ENCODE data around the gene TMSB15B.
A peak's percentile ranks its signal among the peaks of the same experiment; 100 is the strongest.
"Not testable (repeated sequence)": the region's sequence is repeated elsewhere in the genome, so short reads cannot be mapped to it uniquely, and the experiment has no call there.

TMSB15B gene

DNA sequence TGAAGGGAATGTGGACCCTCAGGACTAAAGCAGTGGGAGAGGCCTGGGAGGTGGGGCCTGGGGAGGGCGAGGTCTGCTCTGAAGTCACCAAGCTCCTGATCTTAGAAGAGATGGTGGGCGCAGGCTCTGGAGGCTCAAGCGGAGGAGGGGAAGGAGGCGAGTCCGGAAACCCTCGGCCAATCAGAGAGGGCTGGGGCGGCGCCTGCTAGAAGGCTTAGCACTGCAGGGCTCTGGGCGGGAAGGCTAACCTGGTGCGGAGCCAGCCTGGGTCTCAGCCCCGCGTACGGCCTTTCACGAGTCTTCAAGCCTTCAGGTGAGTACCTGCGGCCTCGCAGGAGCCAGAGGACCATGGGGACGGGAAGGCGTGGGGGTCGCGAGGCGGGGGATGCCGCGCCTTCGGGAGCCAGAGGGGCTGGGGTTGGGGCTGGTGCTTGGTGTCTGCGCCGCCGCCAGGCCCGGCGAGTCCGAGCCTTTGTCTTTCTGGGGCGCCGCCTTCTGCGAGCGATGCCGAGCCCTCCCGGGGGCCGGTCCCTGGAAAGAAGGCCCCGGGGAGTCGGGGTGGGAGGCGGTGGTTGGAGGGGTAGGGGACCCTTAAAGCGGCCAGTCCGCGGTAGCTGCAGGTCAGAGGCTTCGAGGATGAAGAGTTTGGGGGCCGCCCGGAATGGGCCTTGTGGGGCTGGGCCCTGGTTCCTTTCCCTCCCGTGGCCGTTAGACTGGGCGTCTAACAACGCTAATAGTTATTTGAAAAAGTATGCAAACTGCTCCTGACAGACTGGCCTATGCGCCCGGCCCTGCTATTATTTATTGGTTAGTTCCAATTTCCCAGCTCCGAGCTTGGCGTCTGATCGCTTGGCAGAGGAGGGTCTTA, at the start of gene TMSB15B:
Gene TMSB15B, plus strand, starts transcription at position 217 of the 868 bp plus-strand sequence.
- not testable (repeated sequence) for DNase-seq (ENCODE audit: low spot score)

DNA sequence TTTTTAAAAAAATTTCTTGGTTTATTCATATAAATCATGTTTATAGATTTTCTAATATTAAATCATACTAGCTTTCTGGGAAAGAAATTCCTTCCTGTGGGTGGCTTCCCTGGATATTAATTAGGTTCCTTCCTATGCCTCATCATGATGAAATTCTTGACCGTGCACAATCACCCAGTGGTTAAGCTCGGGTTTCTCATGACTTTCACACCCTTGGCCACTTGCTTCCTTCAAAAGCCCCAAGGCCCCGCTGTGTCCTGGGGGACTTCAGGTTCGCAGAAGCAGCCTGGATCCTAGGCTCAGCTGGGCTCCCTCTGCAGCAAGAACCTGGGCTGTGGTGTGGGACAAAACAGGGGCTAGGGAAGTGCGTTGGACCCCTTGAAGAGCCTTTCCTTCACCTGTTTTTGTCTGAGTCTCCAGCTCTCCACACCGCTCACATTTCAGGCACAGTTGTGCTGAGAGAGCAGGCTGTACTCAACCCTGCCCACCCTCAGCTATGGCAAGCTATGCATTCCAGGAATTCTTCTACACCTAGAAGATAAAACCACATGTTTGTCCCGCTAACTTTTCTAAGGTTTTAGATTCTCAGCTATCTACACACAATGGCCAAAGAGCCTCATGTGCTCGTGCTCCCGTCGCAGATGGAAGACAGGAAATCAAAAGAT, 48.9 kb upstream of the TMSB15B start:
- no peak for DNase-seq (ENCODE audit: low spot score)

DNA sequence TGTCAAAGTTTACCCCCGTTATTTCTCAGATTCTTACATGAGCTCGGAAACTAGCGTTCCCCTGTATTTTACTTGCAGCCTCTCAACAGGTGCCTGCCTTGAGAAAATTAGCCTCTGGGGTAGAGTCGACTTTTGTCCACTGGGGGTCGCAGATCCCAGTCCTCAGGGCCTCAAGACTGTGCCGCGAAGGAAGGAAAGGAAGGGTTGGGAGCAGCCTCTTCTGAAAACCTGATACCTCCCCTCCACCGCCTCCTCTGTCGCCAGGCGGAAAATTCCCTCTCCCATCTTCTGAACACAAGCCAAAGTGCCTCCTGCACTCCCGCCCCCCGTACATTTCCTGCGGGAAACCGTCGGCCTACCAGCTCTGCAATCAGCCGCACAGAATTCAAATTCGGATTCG, 44.4 kb upstream of the TMSB15B start:
- peak; percentile 53 for DNase-seq (ENCODE audit: low spot score)

DNA sequence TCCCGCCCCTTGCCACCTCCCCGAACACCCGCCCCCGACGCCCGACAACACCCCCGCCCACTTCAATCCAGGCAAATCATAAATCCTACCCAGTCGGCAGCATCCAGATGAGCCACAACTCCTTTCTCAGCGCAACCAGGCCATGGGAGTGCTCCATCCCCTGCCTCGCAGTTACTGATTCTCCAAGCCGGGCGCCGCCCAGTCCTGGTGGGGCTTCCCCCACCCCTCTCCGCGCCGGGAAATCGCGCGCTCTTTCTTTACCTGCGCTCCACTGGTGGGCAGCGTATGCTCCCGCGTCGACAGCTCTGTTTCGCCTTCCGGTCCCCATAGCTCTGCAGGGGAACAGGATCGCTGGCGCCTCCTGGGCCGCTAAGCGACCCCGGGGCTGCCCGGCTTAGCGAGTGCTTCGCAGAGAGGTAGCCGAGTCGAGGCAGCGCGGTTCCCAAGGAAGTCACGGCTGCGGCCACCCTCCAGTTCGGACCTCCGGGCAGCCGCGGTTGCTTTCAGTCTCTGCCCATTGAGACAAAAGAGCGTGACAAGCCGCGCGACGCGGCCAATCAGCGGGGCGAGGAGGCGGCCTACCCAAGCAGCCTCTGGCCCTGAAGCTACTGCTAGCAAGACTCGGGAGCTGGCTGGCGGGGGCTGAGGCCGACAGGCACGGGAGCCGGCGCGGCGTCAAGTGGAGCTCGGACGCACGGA, 43.7 kb upstream of the TMSB15B start:
- DNase-seq (ENCODE audit: low spot score), result peak; percentile 41

DNA sequence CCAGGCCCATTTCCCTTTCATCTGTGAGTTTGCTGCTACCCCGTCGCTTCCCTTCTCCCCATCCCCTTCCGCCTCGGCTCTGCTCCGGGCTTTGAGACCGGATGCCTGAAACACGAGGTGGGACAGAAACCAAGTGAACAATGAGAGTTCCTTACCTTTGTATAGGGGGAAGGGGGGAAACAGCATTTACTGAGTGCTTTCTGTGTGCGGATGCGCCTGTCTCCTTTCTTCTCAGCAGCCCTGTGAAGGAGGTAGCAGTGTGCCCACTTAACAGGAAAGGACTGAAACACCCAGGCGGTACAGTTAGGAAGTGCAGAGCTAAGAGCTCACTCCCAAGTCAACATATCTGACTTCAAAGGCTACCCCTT, 43.2 kb upstream of the TMSB15B start:
- peak; percentile 25 for DNase-seq (ENCODE audit: low spot score)

DNA sequence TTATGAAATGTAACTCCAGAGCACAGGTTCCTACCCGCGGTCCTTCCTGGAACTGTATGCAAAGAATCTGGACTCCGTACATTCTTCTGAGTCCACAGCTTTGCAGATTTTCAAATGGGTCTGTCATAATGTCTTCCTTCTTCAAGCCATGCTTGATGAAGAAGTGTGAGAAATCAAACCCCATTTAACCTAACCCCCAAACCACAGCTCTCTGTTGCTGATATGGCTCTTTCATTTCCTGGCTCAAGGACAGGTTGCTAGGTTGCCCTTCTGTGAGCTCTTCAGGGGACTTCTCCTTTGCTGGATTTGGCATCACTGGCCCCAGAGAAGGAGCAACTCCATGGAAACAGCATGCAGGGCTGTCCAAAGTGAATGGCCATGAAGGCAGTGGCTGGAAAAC, 41.9 kb upstream of the TMSB15B start:
- DNase-seq (ENCODE audit: low spot score), result not testable (repeated sequence)

DNA sequence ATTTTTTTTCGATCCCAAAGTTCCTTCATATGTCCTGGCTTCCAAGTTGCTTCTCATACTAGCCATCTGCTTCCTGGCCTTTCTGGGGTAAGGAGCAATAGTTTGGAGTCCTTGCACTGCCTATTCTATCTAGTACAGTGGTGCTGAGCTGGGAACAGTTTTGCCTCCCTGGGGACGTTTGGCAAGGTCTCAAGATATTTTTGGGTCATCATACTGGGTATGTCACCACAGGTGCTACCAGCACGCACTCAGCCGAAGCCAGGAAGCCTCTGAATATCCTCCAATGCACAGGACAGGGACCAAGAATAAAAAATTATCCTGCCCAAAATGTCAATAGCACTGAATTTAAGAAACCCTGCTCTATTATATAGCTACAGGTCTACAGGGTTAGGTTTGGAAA, 35.4 kb upstream of the TMSB15B start:
- no peak for DNase-seq (ENCODE audit: low spot score)

DNA sequence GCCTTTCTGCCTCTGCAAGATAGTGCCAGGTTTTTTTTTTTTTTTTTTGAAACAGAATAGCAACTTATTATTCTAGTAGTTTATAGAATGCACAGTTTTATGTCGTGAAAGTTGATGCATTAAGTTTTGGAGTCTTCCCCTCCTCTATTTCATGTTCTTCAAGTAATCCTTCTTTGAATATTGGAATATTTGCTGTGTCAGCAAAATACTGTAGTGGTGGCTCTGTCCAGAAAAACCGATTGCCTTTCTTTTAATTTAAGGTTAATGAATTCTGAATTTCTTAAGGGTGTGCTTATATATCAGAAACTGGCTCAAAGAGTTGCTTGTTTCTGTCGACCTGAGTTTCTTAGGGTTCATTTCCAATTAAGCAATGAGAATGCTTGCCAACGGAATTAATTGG, 34.8 kb upstream of the TMSB15B start:
- no peak for DNase-seq (ENCODE audit: low spot score)

DNA sequence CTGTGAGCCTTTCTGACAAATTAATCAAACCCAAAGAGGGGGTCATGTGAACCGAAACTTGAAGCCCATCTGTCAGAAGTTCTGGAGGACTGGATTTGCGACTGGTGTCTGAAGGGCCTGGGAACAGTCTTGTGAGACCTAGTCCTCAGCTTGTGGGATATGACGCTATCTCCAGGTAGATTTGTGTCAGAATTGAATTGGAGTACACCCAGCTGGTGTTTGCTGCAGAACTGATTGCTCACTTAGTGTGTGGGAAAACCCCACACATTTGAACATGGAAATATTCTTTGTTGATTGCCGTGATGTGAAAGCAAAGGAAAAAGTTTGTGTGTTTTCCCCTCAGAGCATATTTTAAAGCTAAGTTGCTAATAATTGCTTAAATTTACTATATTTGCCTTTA, 30.3 kb upstream of the TMSB15B start:
- no peak for DNase-seq (ENCODE audit: low spot score)

DNA sequence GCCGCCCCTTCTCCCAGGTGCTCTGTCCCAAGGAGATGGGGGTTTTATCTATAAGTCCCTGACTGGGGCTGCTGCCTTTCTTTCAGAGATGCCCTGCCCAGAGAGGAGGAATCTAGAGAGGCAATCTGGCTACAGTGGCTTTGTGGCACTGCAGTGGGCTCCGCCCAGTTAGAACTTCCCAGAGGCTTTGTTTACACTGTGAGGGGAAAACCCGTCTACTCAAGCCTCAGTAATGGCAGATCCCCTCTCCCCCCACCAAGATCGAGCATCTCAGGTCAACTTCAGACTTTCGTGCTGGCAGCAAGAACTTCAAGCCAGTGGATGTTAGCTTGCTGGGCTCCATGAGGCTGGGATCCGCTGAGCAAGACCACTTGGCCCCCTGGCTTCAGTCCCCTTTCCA, 22.2 kb upstream of the TMSB15B start:
- DNase-seq (ENCODE audit: low spot score), result not testable (repeated sequence)

DNA sequence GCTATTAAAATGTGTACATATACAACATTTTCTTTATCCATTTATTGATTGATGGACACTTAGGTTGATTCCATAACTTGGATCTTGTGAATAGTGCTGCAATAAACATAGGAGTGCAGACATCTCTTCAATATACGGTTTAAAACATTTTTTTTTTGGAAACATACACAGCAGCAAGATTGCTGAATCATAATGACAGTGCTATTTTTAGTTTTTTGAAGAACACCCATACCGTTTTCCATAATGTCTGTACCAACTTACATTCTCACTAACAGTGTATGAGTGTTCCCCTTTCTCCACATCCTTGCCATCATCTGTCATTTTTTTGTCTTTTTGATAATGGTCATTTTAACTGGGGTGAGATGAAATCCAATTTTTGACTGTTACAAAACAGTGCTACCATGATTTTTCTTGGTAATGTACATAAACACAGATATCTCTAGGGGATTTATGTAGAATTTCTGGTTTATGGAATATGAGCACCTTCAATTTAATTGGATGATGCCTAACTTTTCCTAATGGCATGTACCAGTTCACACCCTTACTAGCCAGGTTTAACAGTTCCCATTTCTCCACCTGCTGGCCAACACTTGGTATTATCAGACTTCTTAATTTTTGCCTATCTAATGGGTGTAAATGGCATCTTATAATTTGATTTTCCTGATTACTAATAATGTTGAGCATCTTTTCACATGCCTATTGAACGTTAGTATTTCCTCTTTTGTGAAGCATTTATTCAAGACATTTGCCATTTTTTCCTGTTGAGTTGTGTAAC, 21.0 kb upstream of the TMSB15B start:
- DNase-seq (ENCODE audit: low spot score), result peak; percentile 38

DNA sequence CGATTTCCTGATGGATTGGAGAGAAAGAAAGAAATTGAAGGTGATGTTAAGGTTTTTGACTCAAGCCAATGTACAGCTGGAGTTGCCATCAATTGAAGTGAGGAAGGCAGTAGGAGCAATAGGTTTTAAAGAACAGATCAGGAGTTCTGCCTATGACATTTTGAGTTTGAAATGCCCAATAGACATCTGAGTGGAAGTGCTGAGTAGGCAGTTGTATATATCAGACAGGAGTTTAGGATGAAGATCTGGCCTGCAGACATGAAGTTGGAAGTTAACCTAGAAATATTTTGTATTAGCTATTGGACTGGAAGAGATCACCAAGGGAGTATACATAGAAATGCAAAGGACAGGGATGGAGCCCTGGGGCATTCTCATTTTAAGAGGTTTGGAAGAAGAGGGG, 12.9 kb upstream of the TMSB15B start:
- DNase-seq (ENCODE audit: low spot score), result no peak

DNA sequence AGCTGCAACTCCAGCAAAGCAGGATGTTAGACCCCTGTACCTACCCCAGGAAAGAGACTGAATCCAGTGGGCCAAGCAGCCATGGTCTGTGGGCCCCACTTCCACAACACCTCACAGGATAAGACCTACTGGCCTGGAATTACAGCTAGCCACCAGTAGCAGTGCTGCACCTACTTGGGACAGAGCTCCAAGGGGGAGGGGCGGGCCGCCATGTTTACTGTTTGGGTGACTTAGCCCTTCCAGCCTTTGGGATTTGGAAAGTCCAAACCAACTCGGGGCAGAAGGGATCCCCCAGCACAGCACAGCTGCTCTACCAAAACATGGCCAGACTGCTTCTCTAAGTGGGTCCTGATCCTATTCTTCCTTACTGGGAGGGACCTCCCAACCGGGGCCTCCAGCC, 9.1 kb upstream of the TMSB15B start:
- DNase-seq (ENCODE audit: low spot score), result no peak

DNA sequence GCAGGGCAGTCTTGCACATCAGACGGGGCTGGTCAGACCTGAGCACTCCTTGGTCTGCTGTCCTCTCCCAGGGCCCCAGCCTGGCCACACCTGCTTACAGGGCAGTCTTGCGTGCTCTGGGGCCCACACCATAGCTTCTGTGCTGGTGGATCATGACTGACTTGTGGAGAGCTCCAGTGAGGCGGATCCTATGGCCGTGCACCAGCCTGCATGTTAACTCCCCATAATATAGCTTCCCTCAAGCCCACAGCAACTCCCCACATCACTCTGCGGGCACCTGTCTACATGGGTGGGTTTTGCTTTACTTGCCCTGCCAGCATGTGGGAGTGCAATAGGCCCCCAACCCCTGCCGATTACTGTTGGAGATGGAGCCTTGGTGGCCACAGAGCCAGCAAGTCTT, 8.2 kb upstream of the TMSB15B start:
- DNase-seq (ENCODE audit: low spot score), result no peak

DNA sequence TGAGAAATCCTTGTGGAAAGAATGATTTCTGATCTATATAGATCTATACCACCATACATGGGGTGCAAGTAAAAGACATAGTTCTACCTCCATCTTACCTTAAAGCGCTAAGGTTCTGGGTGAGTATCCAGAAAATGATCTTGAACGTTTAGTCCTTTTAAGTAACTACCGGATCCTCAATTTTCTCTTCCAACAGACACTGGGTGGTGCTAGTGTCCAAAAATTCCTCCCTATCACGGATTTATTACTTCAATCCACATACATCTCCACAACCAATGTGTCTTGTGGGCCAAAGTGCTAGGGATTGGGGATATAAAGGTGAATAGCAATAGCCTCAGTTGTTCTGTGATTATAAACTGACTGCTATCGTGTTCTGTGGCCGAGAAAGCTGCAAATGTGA, 1.8 kb upstream of the TMSB15B start:
- not testable (repeated sequence) for DNase-seq (ENCODE audit: low spot score)

DNA sequence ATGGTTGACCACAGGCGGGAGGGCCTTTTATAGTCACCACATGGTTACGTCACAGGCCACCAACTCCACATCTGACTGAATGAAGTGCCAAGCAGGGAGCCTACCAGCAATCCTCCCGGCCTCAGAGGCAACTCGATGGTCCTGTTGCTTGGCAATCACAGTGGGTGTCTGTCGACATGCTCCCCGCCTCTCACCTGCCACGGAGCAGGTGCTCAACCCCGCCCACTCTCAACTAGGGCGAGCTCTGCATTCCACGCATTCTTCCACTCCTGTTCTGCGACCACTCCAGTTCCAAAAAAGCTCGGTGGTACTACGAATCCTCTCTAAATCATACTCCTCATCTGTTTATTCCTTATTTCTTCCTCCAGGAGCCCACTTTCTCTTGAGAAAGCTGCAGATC, 21.1 kb downstream of the TMSB15B start:
- not testable (repeated sequence) for DNase-seq (ENCODE audit: low spot score)

DNA sequence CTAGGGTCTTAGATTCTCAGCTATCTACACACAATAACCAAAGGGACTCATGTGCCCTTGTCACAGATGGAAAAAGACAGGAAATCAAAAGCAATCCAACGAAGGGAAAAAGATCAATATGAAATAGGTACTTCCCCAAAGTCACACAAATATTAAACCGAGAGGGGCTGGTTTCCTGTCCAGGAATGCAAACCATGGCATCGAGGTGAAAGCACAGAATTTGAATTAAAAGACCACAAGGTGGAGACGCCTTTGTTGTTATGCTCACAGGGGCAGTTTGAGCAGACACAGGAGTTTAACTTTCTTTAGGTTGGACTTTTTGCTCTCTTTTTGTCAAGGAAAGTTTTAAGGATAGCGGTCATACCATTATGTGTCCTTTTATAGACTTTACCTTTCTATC, 36.8 kb downstream of the TMSB15B start:
- DNase-seq (ENCODE audit: low spot score), result no peak

DNA sequence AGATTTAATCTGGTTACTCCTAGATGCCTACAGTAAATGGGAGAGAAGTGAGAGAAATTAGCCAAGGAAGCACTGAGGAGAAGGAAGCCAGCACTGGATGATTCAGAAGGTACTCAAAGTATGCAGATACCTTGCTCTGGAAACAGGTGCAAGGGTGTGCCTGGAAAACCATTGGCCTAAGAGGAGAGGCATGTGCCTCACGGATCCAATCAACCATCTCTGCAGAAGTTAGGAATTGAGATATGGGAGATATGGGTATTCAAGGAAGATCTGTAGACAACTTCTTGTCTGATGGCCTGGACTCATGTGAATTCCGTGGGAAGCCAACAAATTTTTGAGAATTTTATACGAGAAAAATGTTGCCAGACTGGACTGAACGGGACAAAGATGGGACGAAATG, 46.4 kb downstream of the TMSB15B start:
- DNase-seq (ENCODE audit: low spot score), result no peak

DNA sequence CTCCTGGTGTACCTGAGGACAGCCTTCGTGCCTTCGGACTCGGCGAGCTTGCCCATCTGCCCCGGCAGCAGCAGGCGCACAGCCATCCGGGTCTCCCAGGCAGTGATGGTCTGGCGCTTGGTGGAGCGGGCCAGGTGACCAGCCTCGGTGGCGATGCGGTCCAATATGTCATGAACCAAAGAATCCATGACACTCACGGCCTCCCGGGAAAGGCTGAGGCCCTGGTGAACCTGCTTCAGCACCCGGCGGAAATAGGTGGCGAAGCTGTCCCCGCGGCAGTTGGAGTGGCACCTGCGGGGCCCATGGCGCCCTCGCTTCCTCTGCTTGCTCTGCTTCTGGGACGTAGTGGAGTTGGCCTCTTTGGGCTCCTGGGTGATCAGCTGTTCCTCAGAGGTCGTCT, 50.7 kb downstream of the TMSB15B start:
- no peak for DNase-seq (ENCODE audit: low spot score)

DNA sequence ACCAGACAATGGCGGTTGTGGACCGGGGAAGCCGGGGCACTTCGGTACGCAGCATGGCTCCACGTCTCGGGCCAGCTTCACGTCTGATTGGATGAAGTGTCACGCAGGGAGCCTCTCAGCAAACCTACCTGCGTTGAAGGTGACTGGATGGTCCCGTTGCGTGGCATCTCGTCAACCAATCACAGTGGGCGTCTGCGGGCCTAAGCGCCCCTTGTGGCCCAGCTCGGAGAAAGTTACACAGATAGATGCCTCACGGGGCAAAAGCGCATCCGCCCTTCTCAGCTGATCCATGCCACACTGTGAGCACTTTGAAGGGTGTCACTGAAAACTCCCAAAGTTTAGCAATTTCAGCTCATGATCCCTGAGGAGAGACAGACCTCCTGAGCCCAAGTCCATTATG, 51.2 kb downstream of the TMSB15B start, which contains the start of gene H2BW1:
Gene H2BW1, minus strand, starts transcription at position 103 of the 400 bp plus-strand sequence. CDS start 132 bp downstream, outside the sequence.
- no peak for DNase-seq (ENCODE audit: low spot score)

DNA sequence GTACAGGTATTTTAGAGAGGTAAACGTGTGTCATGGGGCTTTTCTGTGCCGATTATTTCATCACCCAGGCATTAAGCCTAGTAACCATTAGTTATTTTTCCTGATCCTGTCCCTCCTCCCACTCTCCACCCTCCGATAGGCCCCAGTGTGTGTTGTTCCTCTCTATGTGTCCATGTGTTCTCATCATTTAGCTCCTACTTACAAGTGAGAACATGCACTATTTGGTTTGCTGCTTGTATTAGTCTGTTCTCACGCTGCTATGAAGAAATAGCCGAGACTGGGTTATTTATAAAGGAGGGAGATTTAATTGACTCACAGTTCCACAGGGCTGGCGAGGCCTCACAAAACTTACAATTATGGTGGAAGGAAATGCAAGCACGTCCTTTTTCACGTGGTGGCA, 53.1 kb downstream of the TMSB15B start:
- not testable (repeated sequence) for DNase-seq (ENCODE audit: low spot score)
